Left cardiac atrium (tissue), 4 donors: ENCODE results near the gene SAMD5. TPM values are rescaled to one million over a fixed set of nuclear protein-coding genes. Genes with fewer than 3 reads are reported as not detected.

Experiments
- ATAC-seq, 2 donors: fragments of 200-7000 bp; cut with Tn5 transposase; one replicate each; pipeline ENCODE4 v1.9.1; 2020; ENCODE audit warnings: mild to moderate bottlenecking in 2 of 2, moderate library complexity in 2 of 2
- DNase-seq: peaks from one replicate; pipeline ENCODE4 v3.0.0-alpha.2; 2020
- intact Hi-C, 2 donors: fragments of 100-400 bp; cut with DNase I; formaldehyde crosslinking; loops; one replicate each; pipeline versions ENCODE4 v1.14.1 to v1.15.1; 2022 to 2023
- total RNA-seq, 2 donors: library from RNA; stranded (reverse); fragmentation: NEBNext Ultra II Directional; extraction: Animal tissue kit (Norgen Biotek cat#: 25700); gene quantifications; one replicate each; pipeline ENCODE4 v1.2.1, GENCODE V29; 2021
- donor health status: DM: no; HTN: yes; CAD: no.
- donor health status: DM: no; HTN: yes; CAD: no; lungs with severe emphysema.
- donor health status: DM: yes; HTN: yes; CAD: no.
- donor health status: Dilated cardiomyopathy.

Gene SAMD5
- total RNA-seq, 2 donors from 2014 or later, result 1.6 to 2.1 TPM

DNA sequence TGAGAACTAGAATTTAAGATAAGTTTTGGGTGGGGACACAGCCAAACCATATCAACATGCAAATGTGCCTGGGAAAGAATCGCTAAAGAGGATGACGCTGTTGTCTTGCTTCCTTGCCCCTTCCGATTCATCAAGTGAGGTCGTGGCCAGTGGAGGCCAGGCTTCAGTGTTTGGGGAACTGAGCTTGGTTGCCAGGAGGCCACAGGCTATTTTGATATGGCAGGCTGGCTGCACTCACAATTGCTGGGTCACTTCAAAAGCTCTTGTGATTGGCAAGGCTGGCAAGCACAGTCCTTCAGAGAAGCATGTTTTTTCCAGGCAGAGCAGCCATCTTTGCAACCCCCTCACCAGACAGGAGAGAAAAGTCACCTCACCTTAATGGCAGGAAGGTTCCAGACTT is 45.8 kb downstream of the SAMD5 start:
- peak in 1 of 2 donors; percentile 26 for ATAC-seq
- peak; percentile 22 for DNase-seq
- intact Hi-C loops, result no loop called here

- intact Hi-C loops, result no loop called here
- no peak for ATAC-seq
- DNase-seq, result no peak
Measured at GRCh38 chr6:147559006-147559405, 50.5 kb downstream of the SAMD5 start.

DNA sequence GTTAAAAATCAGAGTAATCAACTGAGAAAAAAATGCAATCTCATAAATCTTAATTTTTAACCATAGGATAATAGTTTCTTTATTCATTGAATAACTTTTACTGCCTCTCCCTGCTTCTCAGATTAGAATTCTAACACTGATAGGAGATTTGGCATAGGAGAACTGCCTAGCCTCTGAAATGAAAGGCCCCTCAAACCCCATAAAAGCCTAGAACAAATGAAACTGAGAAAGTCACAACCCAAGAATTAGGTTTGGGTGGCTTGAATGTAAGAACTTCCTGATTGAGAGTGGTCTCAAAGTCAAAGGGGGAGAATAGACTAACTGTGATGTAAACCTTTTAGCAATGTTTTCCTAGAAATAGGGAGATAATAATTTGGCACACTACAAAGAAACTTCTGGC is 52.2 kb downstream of the SAMD5 start:
- intact Hi-C loops, result no loop called here
- ATAC-seq, result no peak

GRCh38 chr6:147561726-147562125 is 53.2 kb downstream of the SAMD5 start:
- no peak for ATAC-seq
- DNase-seq, result no peak
- intact Hi-C loops, result no loop called here

More for the DNA sequence above, 52.2 kb downstream of the SAMD5 start:
- DNase-seq, result no peak

GRCh38 chr6:147563472-147563871 is 55.0 kb downstream of the SAMD5 start:
- DNase-seq (no peak), ATAC-seq (no peak)
- intact Hi-C loops, result no loop called here

DNA sequence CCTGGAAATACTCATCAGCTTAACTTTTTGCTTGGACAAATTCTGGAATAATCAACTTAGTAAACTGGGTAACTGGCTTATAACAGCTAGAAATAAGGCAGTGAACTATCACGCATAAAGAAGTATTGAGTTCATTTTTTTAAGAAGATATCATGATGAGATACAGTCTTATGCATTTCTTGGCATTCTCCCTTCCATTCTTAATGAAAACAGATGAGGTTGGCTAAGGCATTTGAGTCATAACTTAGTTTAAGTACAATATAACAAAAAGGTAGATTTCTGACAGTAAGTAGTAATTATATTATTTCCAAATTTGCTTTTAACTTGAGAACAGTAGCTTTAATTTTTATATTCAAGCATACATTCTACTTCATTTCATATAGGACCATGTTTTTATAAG is 56.1 kb downstream of the SAMD5 start:
- intact Hi-C loops, result no loop called here
- ATAC-seq (no peak), DNase-seq (no peak)

- ATAC-seq (no peak), DNase-seq (no peak)
- intact Hi-C loops, result no loop called here
Measured at GRCh38 chr6:147566244-147566898, 57.9 kb downstream of the SAMD5 start.

DNA sequence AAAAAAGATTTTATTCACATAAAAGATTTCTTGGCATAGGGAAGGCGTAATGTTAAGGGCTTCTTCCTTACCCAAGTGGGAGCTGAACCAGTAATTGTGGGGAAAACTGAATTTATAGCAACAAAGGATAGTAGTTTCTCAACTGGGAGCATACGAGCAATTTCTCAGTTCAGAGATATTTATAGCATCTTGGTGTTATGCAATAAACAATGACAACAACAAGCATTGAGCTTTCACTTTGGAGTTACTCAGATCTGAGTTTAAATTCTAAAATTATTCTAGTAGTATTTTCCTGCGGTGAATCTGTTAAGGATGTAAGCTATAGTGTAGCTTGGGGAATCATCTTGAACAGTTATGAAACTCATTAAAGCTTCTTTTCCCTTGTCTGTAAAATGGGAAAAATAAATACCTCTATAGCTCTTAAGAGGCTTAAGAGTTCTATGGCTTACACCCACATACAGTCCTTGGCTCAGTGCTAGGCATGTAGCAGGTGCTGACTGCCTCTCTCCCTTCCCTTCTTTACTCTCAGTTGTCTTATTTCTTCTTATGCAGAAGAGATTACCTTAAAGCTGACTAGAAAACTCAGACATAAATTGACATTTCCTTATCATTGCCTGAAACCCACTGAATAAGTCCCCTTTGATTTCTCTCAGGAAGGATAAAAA is 58.8 kb downstream of the SAMD5 start:
- ATAC-seq (peak; percentile 15 to 24), DNase-seq (no peak)
- intact Hi-C loops, result no loop called here

DNA sequence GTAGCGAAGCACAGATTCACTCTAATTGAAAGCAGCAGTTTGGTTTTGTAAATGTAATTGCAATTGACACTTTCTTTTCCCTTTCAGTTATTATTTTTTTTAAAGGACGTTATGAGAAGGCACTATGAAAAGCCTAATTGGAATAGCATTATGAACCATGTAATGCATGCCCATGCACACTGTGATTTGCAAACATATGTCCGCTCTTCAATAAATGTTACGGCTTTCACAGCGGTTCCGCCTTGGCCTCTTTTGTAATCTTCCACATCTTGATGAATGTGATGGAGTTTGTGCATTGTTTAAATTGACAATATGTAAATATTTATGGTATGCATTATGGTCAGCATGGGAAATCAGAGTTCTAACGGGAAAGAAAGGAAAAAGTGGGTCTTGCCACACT is 61.3 kb downstream of the SAMD5 start:
- intact Hi-C loops, result no loop called here
- DNase-seq (no peak), ATAC-seq (no peak)

DNA sequence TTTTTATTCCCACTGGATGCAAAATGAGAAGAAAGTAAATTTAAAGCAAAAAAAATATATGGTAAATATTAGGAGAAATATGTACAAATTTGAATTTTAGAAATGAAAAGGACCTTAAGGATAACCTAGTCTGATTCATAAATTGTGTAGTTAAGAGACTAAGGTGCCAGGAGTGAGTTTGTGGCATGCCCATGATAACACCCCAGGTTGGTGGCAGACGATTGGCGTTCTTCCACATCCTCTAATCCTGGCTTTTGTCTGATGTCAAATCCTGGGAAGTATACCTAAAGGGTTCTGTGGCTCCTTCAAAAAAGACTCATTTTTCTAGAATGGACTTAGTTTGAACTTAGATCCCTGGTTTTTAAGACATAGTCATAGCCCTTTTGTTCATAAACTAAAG is 62.2 kb downstream of the SAMD5 start:
- ATAC-seq (no peak), DNase-seq (no peak)
- intact Hi-C loops, result no loop called here

GRCh38 chr6:147577488-147577887 is 69.0 kb downstream of the SAMD5 start:
- DNase-seq (no peak), ATAC-seq (no peak)
- intact Hi-C loops, result no loop called here

GRCh38 chr6:147578159-147578558 is 69.7 kb downstream of the SAMD5 start:
- intact Hi-C loops, result no loop called here
- DNase-seq (no peak), ATAC-seq (no peak)

- DNase-seq (no peak), ATAC-seq (no peak)
- intact Hi-C loops, result no loop called here
Measured at GRCh38 chr6:147578883-147579282, 70.4 kb downstream of the SAMD5 start.

DNA sequence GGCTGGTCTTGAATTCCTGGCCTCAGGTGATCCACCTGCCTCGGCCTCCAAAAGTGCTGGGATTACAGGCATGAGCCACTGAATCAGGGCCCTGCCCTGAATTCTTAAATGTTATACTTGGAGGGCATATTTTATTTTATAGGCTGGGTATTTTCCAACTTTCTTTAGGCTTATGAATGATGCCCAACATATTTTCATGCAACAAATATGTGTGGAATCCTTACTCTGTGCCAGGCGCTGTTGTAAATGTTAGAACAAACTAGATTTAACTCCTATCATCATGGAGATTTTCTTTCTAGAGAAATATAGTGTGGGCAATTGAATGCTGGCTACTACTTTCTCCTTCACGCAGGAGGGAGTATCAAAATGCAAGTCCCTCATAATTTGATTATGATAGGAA is 71.2 kb downstream of the SAMD5 start:
- ATAC-seq (peak; percentile 34 to 54), DNase-seq (no peak)
- intact Hi-C loops, result no loop called here

GRCh38 chr6:147582991-147583390 is 74.5 kb downstream of the SAMD5 start:
- intact Hi-C loops, result no loop called here

GRCh38 chr6:147585256-147585655 is 76.8 kb downstream of the SAMD5 start:
- ATAC-seq, result peak; percentile 42 to 73
- no peak for DNase-seq
- intact Hi-C loops, result no loop called here

More at GRCh38 chr6:147582991-147583390, 74.5 kb downstream of the SAMD5 start:
- no peak for ATAC-seq
- DNase-seq, result no peak

- ATAC-seq, result peak; percentile 81 to 83
- DNase-seq, result peak; percentile 24
- intact Hi-C loops, result no loop called here
Measured at GRCh38 chr6:147586044-147586443, 77.6 kb downstream of the SAMD5 start.

DNA sequence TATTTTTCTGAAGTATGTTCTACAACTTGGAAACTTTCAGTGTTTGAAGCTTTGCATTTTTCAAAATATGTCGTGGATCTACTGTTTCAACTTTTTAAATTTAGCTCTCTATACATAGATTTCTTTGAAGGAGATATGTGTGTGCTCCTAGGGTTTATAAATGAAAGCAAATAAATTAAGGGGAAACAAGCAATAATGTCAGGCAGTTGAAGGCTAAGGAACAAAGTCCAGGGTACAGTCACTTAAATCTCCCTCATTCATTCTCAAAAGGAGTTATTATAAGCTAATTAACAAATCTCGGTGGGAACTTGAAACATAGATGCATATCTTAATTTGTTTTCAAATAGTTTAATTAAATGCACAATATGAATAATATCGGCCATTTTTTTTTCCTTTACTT is 79.4 kb downstream of the SAMD5 start:
- no peak for ATAC-seq
- intact Hi-C loops, result no loop called here
- DNase-seq, result no peak

- ATAC-seq (no peak), DNase-seq (no peak)
- intact Hi-C loops, result no loop called here
Measured at GRCh38 chr6:147588469-147588868, 80.0 kb downstream of the SAMD5 start.

- intact Hi-C loops, result no loop called here
- ATAC-seq, result no peak
Measured at GRCh38 chr6:147589739-147590250, 81.3 kb downstream of the SAMD5 start.

GRCh38 chr6:147595961-147596360 is 87.5 kb downstream of the SAMD5 start:
- ATAC-seq (no peak), DNase-seq (no peak)
- intact Hi-C loops, result no loop called here

More at GRCh38 chr6:147589739-147590250, 81.3 kb downstream of the SAMD5 start:
- DNase-seq, result no peak
